GM12892 (cell line): Measurements from ENCODE around the gene PCDHA1.

ENCODE experiments used
- POLR2A ChIP-seq: IDR thresholded peaks from 2 replicates; pipeline ENCODE4 v1.6.1; 2011; ENCODE audit warnings: low read depth, low read length, control low read depth
- POLR2AphosphoS5 ChIP-seq: IDR thresholded peaks from 2 replicates; pipeline ENCODE4 v1.6.1; 2011; ENCODE audit warnings: low read depth, low read length, control low read depth
- TAF1 ChIP-seq: IDR thresholded peaks from 2 replicates; pipeline ENCODE4 v1.6.1; 2011; ENCODE audit warnings: low read depth, mild to moderate bottlenecking, control low read depth, low read length, borderline replicate concordance

DNA sequence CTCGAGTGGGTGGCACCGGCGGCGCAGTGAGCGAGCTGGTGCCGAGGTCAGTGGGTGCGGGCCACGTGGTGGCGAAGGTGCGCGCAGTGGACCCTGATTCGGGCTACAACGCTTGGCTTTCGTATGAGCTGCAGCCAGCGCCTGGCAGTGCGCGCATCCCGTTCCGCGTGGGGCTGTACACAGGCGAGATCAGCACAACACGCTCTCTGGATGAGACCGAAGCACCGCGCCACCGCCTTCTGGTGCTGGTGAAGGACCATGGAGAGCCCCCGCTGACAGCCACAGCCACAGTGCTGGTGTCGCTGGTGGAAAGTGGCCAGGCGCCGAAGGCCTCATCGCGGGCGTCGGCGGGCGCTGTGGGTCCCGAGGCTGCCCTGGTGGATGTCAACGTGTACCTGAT is 37.5 kb downstream of the PCDHA1 start:
- TF ChIP-seq POLR2A, result no peak
- TF ChIP-seq TAF1, result no peak
- TF ChIP-seq POLR2AphosphoS5, result no peak
